ENCODE measurements around the gene ABCB9.

DNA sequence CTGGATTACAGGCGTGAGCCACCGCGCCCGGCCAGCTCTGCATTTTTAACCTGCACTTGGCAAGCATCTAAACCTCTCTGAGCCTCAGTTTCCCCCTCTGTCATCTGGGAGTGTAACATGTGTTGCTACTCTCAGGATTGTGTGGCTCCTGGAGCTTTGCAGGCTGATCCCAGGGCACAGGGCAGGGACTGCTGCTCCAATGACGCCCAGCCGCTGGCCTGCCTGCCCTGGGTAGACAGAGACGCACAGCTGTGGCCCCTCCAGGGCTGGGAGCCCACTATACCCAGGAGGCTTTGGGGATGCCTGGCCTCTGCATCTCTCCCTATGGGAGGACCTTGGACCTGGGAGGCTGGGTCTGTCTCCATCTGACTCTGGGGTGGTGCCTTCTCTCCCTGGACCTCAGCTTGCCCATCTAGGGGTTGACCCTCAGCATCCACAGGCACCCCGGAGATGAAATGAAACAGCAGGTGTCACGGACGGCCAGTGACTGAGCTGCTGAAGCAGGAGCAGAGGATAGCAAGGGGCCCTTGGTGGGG, 27.9 kb upstream of the ABCB9 start:
- TF ChIP-seq POU2F2 (IDR thresholded peaks at IDR 0.05; ENCODE audit: low read depth, low read length) (no peak), TAF1 (IDR thresholded peaks at IDR 0.05; ENCODE audit: low read depth, low read length) (no peak), POLR2AphosphoS5 (IDR thresholded peaks at IDR 0.05; ENCODE audit: low read depth, low read length) (no peak)

Measured in GM12891 (cell line).